Heart left ventricle (tissue), 16 donors: ENCODE measurements around the gene S100A16. TPM values are rescaled to one million over a fixed set of nuclear protein-coding genes. Genes with fewer than 3 reads are reported as not detected.

ENCODE experiments used
- ATAC-seq, 4 donors: fragments of 200-7000 bp; cut with Tn5 transposase; one replicate each; pipeline ENCODE4 v1.9.1; 2020 to 2022; ENCODE audit warnings: moderate library complexity in 4 of 4, mild to moderate bottlenecking in 3 of 4, moderate number of reproducible peaks in 1 of 4
- DNase-seq, 5 donors: peaks; one replicate each; pipeline ENCODE4 v3.0.0-alpha.2; 2020
- H3K27ac ChIP-seq, 12 donors: fragments of 200-600 bp; sonication (generic) in 4 of 12; one replicate each; pipeline versions ENCODE4 v1.5.0 to v1.8.0; 2016 to 2022; ENCODE audit warnings: mild to moderate bottlenecking in 2 of 12
- H3K27me3 ChIP-seq, 9 donors: fragments of 200-600 bp; sonication (generic) in 2 of 9; one replicate each; pipeline versions ENCODE4 v1.5.1 to v1.8.0; 2016 to 2022; ENCODE audit warnings: mild to moderate bottlenecking in 3 of 9
- H3K36me3 ChIP-seq, 9 donors: fragments of 200-600 bp; sonication (generic) in 2 of 9; one replicate each; pipeline versions ENCODE4 v1.5.0 to v1.8.0; 2018 to 2022; ENCODE audit warnings: mild to moderate bottlenecking in 2 of 9
- H3K4me1 ChIP-seq, 12 donors: fragments of 200-600 bp; sonication (generic) in 4 of 12; one replicate each; pipeline versions ENCODE4 v1.5.0 to v1.8.0; 2016 to 2022; ENCODE audit warnings: mild to moderate bottlenecking in 3 of 12
- H3K4me3 ChIP-seq, 12 donors: fragments of 200-600 bp; sonication (generic) in 4 of 12; one replicate each; pipeline versions ENCODE4 v1.5.0 to v1.8.0; 2017 to 2022; ENCODE audit warnings: mild to moderate bottlenecking in 9 of 12, moderate library complexity in 4 of 12
- H3K9me3 ChIP-seq, 12 donors: fragments of 200-600 bp; sonication (generic) in 4 of 12; one replicate each; pipeline versions ENCODE4 v1.5.0 to v1.8.0; 2016 to 2022; ENCODE audit warnings: mild to moderate bottlenecking in 1 of 12
- POLR2A ChIP-seq, 2 donors: fragments of 450-650 bp; IDR thresholded peaks; one replicate each; pipeline ENCODE4 v1.6.1; 2017; ENCODE audit warnings: antibody characterized with exemption in 2 of 2, mild to moderate bottlenecking in 2 of 2, moderate library complexity in 2 of 2
- WGBS, 4 donors: extraction: QIAGEN DNeasy Blood & Tissue Kit in 2 of 4; methylation state at CpG; one replicate each; pipeline versions ENCODE4 v1.1.5 to v1.1.7; 2013 to 2018; 5-methylcytosine and 5-hydroxymethylcytosine counted together
- intact Hi-C, 10 donors: fragments of 100-400 bp; cut with DNase I; formaldehyde crosslinking; loops; one replicate each; pipeline versions ENCODE4 v1.11.1 to v1.14.2; 2022
- polyA plus RNA-seq, 2 donors: library from polyadenylated mRNA; stranded (reverse); fragments of 200-250 nt; gene quantifications; one replicate each; pipeline ENCODE4 v1.2.3, GENCODE V29; 2013
- total RNA-seq, 9 donors: library from RNA; depleted of rRNA in 2 of 9; stranded (reverse); fragments of >200 nt in 2 of 9; fragmentation: NEBNext Ultra II Directional in 3 of 9; extraction: Animal tissue kit (Norgen Biotek cat#: 25700) in 3 of 9; gene quantifications; one replicate each; pipeline versions ENCODE4 v1.1.0 to v1.2.4, GENCODE V29; 2016 to 2023
- TF ChIP-seq, protein P1 (sequence below), 12 donors: fragments of 200-600 bp; sonication (generic) in 4 of 12; IDR thresholded peaks; one replicate each; pipeline versions ENCODE4 v1.5.0 to v1.8.0; 2018 to 2022; ENCODE audit warnings: antibody characterized with exemption in 12 of 12, mild to moderate bottlenecking in 5 of 12
- donor health status: ischemic (EF 13 %, LVEDD 7.1; RV severe dilation, severe dysfunction).
- donor health status: healthy with polysubstance abuse.
- donor health status: DM: no; HTN: yes; CAD: no.
- donor health status: DM: no; HTN: no; CAD: no.
- donor health status: ischemic (EF 25% LVEDD 6.9; RV normal size, moderate dysfunction).
- donor health status: ischemic (EF 25% LVEDD 5.7; RV mildly dilated, moderate dysfunction).
- donor health status: healthy.
- donor health status: DM: yes; HTN: yes; CAD: no.
- donor health status: ischemic (EF 35%, LVEDD 5.7; RV mildly dilated, moderate dysfunction).
- donor health status: nonischemic (EF 11% LVEDD 7.7; RV severe dilation, severe dysfunction).
- donor health status: DM: yes; HTN: yes; CAD: no.
- donor health status: PGD.
- donor health status: ischemic (EF 29% LVEDD 5.4; RV normal size, mild dysfunction).
- donor health status: nonischemic (EF 23%, LVEDD 6.1; RV moderate dilation, normal function).

The S100A16 gene
- total and polyA plus RNA-seq, 11 donors, result 37.2 to 233 (median 70.3) TPM

DNA sequence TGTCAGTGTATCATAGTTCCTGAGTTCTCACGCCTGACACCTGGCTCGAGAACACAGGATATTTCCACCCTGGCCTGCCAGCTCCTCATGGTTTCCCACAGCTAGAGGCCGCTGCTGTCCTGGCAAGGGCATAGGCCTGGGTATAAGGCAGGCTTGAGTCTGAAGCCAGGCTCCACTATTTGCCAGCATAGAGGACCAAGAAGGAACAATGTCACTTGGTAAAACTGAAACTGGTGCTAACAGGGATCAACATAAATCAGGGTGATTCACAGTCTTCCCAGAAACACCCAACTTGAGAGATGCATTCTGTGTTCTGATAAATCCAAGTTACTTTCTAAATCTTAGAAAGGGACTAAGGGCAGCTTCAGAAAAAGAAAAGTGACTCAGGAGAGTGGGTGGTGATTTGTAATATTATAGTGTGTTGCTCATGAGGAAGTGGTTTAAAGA lies 40.3 kb downstream of the S100A16 start:
- Histone ChIP-seq H3K27ac (peak overlapping the region in 11 of 12 donors; percentile 20 to 76 (median 41)), H3K36me3 (no peaks in the 10 kb centered on the region), H3K9me3 (no peaks in the 10 kb centered on the region), H3K27me3 (no peaks in the 10 kb centered on the region), H3K4me3 (no peak overlapping the region), H3K4me1 (peaks cover 0 to 36% (median 18%) of the 10 kb centered on the region in 12 donors)
- DNase-seq, result peak; percentile 81 to 87 (median 86)
- TF ChIP-seq, protein P1, sequence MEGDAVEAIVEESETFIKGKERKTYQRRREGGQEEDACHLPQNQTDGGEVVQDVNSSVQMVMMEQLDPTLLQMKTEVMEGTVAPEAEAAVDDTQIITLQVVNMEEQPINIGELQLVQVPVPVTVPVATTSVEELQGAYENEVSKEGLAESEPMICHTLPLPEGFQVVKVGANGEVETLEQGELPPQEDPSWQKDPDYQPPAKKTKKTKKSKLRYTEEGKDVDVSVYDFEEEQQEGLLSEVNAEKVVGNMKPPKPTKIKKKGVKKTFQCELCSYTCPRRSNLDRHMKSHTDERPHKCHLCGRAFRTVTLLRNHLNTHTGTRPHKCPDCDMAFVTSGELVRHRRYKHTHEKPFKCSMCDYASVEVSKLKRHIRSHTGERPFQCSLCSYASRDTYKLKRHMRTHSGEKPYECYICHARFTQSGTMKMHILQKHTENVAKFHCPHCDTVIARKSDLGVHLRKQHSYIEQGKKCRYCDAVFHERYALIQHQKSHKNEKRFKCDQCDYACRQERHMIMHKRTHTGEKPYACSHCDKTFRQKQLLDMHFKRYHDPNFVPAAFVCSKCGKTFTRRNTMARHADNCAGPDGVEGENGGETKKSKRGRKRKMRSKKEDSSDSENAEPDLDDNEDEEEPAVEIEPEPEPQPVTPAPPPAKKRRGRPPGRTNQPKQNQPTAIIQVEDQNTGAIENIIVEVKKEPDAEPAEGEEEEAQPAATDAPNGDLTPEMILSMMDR (IDR thresholded peaks at IDR 0.05), result peak; percentile 71 to 91 (median 82)
- no peak for TF ChIP-seq POLR2A (IDR thresholded peaks at IDR 0.05)
- 10 to 16% (median 14%) methylated on average over 3 of the region's 3 CpGs for WGBS, 4 donors
- intact Hi-C loops, result loop anchor here in 9 of 10 donors (1.0 to 10.0 kb wide), 13 partner anchors 40 to 218 kb away; partner anchors contain the start of genes S100A14 (in 5 of the 9), S100A16 (in 2 of the 9), ILF2 (in 1 of the 9) and S100A9 (in 1 of the 9)
- ATAC-seq, result peak; percentile 89 to 93 (median 92)

GRCh38 chr1:153571706-153572105 lies 41.2 kb downstream of the S100A16 start:
- ATAC-seq (no peak), DNase-seq (no peak)
- TF ChIP-seq POLR2A (IDR thresholded peaks at IDR 0.05), result no peak
- TF ChIP-seq, protein P1 (IDR thresholded peaks at IDR 0.05), result no peak
- no peaks in the 10 kb centered on the region for H3K27me3 ChIP-seq
- no peaks in the 10 kb centered on the region for H3K36me3 ChIP-seq
- H3K9me3 ChIP-seq, result no peaks in the 10 kb centered on the region
- H3K4me3 ChIP-seq, result no peak overlapping the region
- peak overlapping the region in 2 of 12 donors; percentile 36 to 76 for H3K27ac ChIP-seq
- intact Hi-C loops, result loop anchor here in 9 of 10 donors (1.0 to 10.0 kb wide), 13 partner anchors 41 to 217 kb away; partner anchors contain the start of genes S100A14 (in 5 of the 9), S100A16 (in 2 of the 9), ILF2 (in 1 of the 9) and S100A9 (in 1 of the 9)
- 69 to 81% (median 73%) methylated on average over 7 of the region's 7 CpGs for WGBS, 4 donors
- H3K4me1 ChIP-seq, result peaks cover 6 to 44% (median 26%) of the 10 kb centered on the region in 12 donors

DNA sequence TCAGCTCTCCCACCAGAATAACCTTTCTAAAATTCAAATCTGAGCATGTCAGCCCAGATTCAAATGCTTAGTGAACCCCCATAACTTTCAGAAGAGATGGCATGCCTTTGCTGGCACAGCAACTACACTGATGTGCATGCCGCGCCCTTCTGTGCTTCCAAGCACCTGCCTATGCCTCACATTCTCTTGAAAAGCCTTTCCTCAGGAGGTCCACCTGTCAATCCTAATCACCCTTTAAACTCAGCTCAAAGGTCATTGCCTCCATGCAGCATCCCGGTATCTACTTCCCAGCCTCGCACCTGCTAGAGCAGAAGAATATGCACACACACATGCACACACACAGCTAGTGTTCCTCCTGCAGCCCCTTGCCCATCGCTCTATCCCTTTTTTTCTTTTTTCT lies 42.1 kb downstream of the S100A16 start:
- DNase-seq, result no peak
- no peak overlapping the region for H3K27ac ChIP-seq
- H3K36me3 ChIP-seq, result no peaks in the 10 kb centered on the region
- intact Hi-C loops, result loop anchor here in 7 of 10 donors (5.0 to 10.0 kb wide), 9 partner anchors 41 to 216 kb away; partner anchors contain the start of genes S100A14 (in 3 of the 7), S100A16 (in 2 of the 7), ILF2 (in 1 of the 7) and S100A9 (in 1 of the 7)
- 94 to 97% (median 95%) methylated on average over 5 of the region's 5 CpGs for WGBS, 4 donors
- no peak for ATAC-seq
- no peaks in the 10 kb centered on the region for H3K27me3 ChIP-seq
- H3K4me1 ChIP-seq, result peaks cover 7 to 53% (median 33%) of the 10 kb centered on the region in 12 donors
- no peaks in the 10 kb centered on the region for H3K9me3 ChIP-seq
- TF ChIP-seq, protein P1 (IDR thresholded peaks at IDR 0.05), result no peak
- no peak for TF ChIP-seq POLR2A (IDR thresholded peaks at IDR 0.05)
- no peak overlapping the region for H3K4me3 ChIP-seq

GRCh38 chr1:153569465-153569864 lies 43.5 kb downstream of the S100A16 start:
- ATAC-seq, result no peak

More at GRCh38 chr1:153569465-153569864, 43.5 kb downstream of the S100A16 start:
- H3K36me3 ChIP-seq, result no peaks in the 10 kb centered on the region
- no peak overlapping the region for H3K4me3 ChIP-seq
- H3K27ac ChIP-seq, result no peak overlapping the region
- no peak for DNase-seq
- intact Hi-C loops, result loop anchor here in 7 of 10 donors (2.0 to 5.0 kb wide), 5 partner anchors 37 to 217 kb away; partner anchors contain the start of gene S100A16 (in 1 of the 7)
- 85 to 89% (median 87%) methylated on average over 8 of the region's 8 CpGs for WGBS, 4 donors
- no peaks in the 10 kb centered on the region for H3K27me3 ChIP-seq
- H3K4me1 ChIP-seq, result peaks cover 11 to 65% (median 39%) of the 10 kb centered on the region in 12 donors
- no peaks in the 10 kb centered on the region for H3K9me3 ChIP-seq
- TF ChIP-seq POLR2A (IDR thresholded peaks at IDR 0.05), result no peak
- TF ChIP-seq, protein P1 (IDR thresholded peaks at IDR 0.05), result no peak
